Ovary (tissue), 9 donors: Measurements from ENCODE around the gene FIBCD1. TPM values are rescaled to one million over a fixed set of nuclear protein-coding genes. Genes with fewer than 3 reads are reported as not detected.

Experiments
- DNase-seq, 5 donors: peaks; one replicate each; pipeline ENCODE4 v3.0.0-alpha.2; 2019 to 2020
- H3K27ac ChIP-seq, 2 donors: fragments of 200-600 bp; one replicate each; pipeline versions ENCODE4 v1.5.1 to v1.8.0; 2019 to 2022
- H3K27me3 ChIP-seq: fragments of 200-600 bp; one replicate; pipeline ENCODE4 v1.8.0; 2022
- H3K36me3 ChIP-seq: fragments of 200-600 bp; sonication (generic); one replicate; pipeline ENCODE4 v1.5.1; 2019
- H3K4me1 ChIP-seq: one replicate; pipeline ENCODE4 v1.8.1; 2013; ENCODE audit warnings: mild to moderate bottlenecking, moderate library complexity; ENCODE audit not compliant: insufficient read depth
- H3K4me3 ChIP-seq: fragments of 200-600 bp; sonication (generic); one replicate; pipeline ENCODE4 v1.5.1; 2017
- H3K9me3 ChIP-seq, 2 donors: fragments of 200-600 bp in 1 of 2; sonication (generic) in 1 of 2; one replicate each; pipeline versions ENCODE4 v1.5.1 to v1.8.1; 2013 to 2019; ENCODE audit warnings: mild to moderate bottlenecking in 1 of 2, moderate library complexity in 1 of 2
- CTCF ChIP-seq, 3 donors: fragments of 450-650 bp in 2 of 3; fragments of 200-600 bp in 1 of 3; IDR thresholded peaks; one replicate each; pipeline versions ENCODE4 v1.5.1 to v1.8.0; 2016 to 2022; ENCODE audit warnings: antibody characterized with exemption in 3 of 3, mild to moderate bottlenecking in 1 of 3
- EP300 ChIP-seq: sonication (generic); formaldehyde crosslinking; IDR thresholded peaks from one replicate; pipeline ENCODE4 v1.6.1; 2017; ENCODE audit warnings: antibody characterized with exemption
- POLR2A ChIP-seq: fragments of 450-650 bp; IDR thresholded peaks from one replicate; pipeline ENCODE4 v1.6.1; 2017; ENCODE audit warnings: antibody characterized with exemption, mild to moderate bottlenecking, moderate library complexity
- WGBS, 3 donors: extraction: QIAGEN DNeasy Blood & Tissue Kit in 1 of 3; methylation state at CpG; one replicate each; pipeline versions ENCODE4 v1.1.5 to v1.1.7; 2013 to 2017; 5-methylcytosine and 5-hydroxymethylcytosine counted together
- intact Hi-C, 4 donors: fragments of 100-400 bp; cut with DNase I; formaldehyde crosslinking; loops; one replicate each; pipeline versions ENCODE4 v1.11.0 to v1.15.1; 2022 to 2023
- polyA plus RNA-seq, 2 donors: library from polyadenylated mRNA; stranded (reverse); fragments of 200-250 nt in 1 of 2; fragments of 350-450 nt in 1 of 2; fragmentation: Illumina TruSeq in 1 of 2; extraction: RNeasy Lipid Tissue Mini Kit (QIAGEN cat#74804) in 1 of 2; gene quantifications; one replicate each; pipeline ENCODE4 v1.2.3, GENCODE V29; 2013 to 2014
- total RNA-seq, 7 donors: library from RNA; depleted of rRNA in 2 of 7; stranded (reverse); fragments of >200 nt in 2 of 7; fragmentation: NEBNext Ultra II Directional in 3 of 7; extraction: Animal tissue kit (Norgen Biotek cat#: 25700) in 3 of 7; gene quantifications; one replicate each; pipeline versions ENCODE4 v1.1.0 to v1.2.4, GENCODE V29; 2016 to 2023
- donor health status: DM: no; HTN: no; CAD: no; lungs with moderate emphysema.
- donor health status: DM: no; HTN: no; CAD: no.
- donor health status: Bipolar disorder and iron deficiency.
- donor health status: DM: yes; HTN: yes; CAD: no.
- donor health status: DM: no; HTN: no; CAD: no.
- donor health status: DM: yes; HTN: yes; CAD: no.

The FIBCD1 gene
- total and polyA plus RNA-seq, 9 donors = 0.06 to 0.45 (median 0.12) TPM; not detected in 3

DNA sequence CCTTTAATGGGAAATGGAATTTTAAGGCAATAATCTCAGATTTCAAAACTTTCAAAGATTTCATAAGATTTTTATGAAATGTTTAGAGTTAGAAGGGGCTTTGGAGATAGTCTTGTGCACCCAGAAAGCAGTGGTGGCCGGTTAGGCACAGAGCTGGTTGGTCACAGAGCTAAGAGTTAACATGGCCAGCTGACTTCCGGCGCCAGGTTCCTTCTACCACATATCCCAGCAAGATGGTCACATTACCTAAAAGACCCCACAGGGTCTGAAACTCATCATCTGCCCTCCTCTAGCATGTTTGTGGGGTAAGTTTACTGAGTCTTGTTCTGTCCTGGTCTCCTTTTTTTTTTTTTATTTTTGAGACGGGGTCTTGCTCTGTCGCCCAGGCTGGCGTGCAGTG is 61.7 kb downstream of the FIBCD1 start:
- WGBS, 3 donors = 89 to 94% (median 92%) methylated on average over 6 of the region's 6 CpGs
- intact Hi-C loops = loop anchor here in 1 of 4 donors (10.0 kb wide), 1 partner anchor 58 kb away; the partner anchor contains the start of gene FIBCD1
- H3K27ac ChIP-seq = no peak overlapping the region
- no peak for DNase-seq
- no peaks in the 10 kb centered on the region for H3K36me3 ChIP-seq
- H3K4me1 ChIP-seq = no peaks in the 10 kb centered on the region
- H3K9me3 ChIP-seq = no peaks in the 10 kb centered on the region
- no peak overlapping the region for H3K4me3 ChIP-seq
- TF ChIP-seq POLR2A = no peak
- TF ChIP-seq EP300 = no peak
- TF ChIP-seq CTCF (IDR thresholded peaks at IDR 0.05) = no peak
- no peaks in the 10 kb centered on the region for H3K27me3 ChIP-seq

GRCh38 chr9:130874783-130875182 is 64.3 kb downstream of the FIBCD1 start:
- intact Hi-C loops = loop anchor here in 3 of 4 donors (5.0 to 10.0 kb wide), 2 partner anchors 60 to 63 kb away; partner anchors contain the start of gene FIBCD1 (in 3 of the 3)
- WGBS, 3 donors = 86 to 94% (median 88%) methylated on average over 5 of the region's 5 CpGs
- Histone ChIP-seq H3K4me3 (no peak overlapping the region), H3K36me3 (no peaks in the 10 kb centered on the region), H3K27me3 (no peaks in the 10 kb centered on the region), H3K4me1 (peaks cover 10% of the 10 kb centered on the region), H3K9me3 (no peaks in the 10 kb centered on the region), H3K27ac (no peak overlapping the region)
- DNase-seq = no peak
- TF ChIP-seq CTCF (IDR thresholded peaks at IDR 0.05) (no peak), POLR2A (no peak), EP300 (no peak)

DNA sequence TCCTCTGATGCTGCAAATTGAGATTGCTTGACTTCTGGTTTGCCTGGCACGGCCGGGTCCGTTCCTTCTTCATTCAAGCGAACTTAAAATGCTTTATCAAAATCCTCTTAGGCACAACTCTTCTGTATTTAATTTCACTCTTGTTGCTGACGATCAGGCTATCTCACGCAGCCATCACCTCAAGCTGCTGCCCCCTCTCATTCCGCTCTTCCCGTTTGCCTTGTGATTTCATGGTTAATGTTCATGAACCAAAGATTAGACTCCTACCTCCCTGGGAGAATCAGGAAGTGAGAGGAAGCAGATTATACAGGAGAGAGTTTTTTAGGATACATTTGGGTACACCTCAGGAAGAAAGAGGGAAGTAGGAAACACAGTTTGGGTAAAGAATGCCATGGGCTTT is 65.1 kb downstream of the FIBCD1 start:
- no peak for TF ChIP-seq POLR2A
- TF ChIP-seq CTCF (IDR thresholded peaks at IDR 0.05) = no peak
- no peak for TF ChIP-seq EP300
- Histone ChIP-seq H3K4me3 (no peak overlapping the region), H3K9me3 (no peaks in the 10 kb centered on the region), H3K4me1 (peaks cover 10% of the 10 kb centered on the region), H3K27ac (no peak overlapping the region), H3K27me3 (no peaks in the 10 kb centered on the region), H3K36me3 (no peaks in the 10 kb centered on the region)
- peak in 1 of 5 donors; percentile 1 for DNase-seq
- 82 to 86% (median 83%) methylated on average over 8 of the region's 8 CpGs for WGBS, 3 donors
- intact Hi-C loops = loop anchor here in 3 of 4 donors (5.0 to 10.0 kb wide), 2 partner anchors 61 to 63 kb away; partner anchors contain the start of gene FIBCD1 (in 3 of the 3)

DNA sequence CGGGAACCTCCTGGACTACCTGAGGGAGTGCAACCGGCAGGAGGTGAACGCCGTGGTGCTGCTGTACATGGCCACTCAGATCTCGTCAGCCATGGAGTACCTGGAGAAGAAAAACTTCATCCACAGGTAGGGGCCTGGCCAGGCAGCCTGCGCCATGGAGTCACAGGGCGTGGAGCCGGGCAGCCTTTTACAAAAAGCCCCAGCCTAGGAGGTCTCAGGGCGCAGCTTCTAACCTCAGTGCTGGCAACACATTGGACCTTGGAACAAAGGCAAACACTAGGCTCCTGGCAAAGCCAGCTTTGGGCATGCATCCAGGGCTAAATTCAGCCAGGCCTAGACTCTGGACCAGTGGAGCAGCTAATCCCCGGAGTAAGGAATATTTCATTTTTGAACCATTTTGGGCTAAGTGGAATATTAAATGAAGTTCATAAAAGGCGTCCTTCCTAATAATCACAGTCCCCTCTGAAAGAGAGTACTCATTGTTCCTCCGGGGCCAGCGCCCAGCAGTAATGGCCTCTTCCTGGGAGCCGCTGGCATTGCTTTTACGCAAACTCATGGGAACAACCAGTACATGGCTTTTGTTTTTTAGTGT is 66.0 kb downstream of the FIBCD1 start:
- Histone ChIP-seq H3K36me3 (no peaks in the 10 kb centered on the region), H3K4me1 (peaks cover 10% of the 10 kb centered on the region), H3K27ac (no peak overlapping the region), H3K4me3 (no peak overlapping the region), H3K9me3 (no peaks in the 10 kb centered on the region), H3K27me3 (no peaks in the 10 kb centered on the region)
- 73 to 80% (median 79%) methylated on average over 15 of the region's 15 CpGs for WGBS, 3 donors
- DNase-seq = peak in 1 of 5 donors; percentile 44
- TF ChIP-seq POLR2A (no peak), EP300 (no peak), CTCF (IDR thresholded peaks at IDR 0.05) (no peak)
- intact Hi-C loops = loop anchor here in 3 of 4 donors (5.0 to 10.0 kb wide), 2 partner anchors 62 to 64 kb away; partner anchors contain the start of gene FIBCD1 (in 3 of the 3)
